Measurements from ENCODE around the gene CFL1.

DNA sequence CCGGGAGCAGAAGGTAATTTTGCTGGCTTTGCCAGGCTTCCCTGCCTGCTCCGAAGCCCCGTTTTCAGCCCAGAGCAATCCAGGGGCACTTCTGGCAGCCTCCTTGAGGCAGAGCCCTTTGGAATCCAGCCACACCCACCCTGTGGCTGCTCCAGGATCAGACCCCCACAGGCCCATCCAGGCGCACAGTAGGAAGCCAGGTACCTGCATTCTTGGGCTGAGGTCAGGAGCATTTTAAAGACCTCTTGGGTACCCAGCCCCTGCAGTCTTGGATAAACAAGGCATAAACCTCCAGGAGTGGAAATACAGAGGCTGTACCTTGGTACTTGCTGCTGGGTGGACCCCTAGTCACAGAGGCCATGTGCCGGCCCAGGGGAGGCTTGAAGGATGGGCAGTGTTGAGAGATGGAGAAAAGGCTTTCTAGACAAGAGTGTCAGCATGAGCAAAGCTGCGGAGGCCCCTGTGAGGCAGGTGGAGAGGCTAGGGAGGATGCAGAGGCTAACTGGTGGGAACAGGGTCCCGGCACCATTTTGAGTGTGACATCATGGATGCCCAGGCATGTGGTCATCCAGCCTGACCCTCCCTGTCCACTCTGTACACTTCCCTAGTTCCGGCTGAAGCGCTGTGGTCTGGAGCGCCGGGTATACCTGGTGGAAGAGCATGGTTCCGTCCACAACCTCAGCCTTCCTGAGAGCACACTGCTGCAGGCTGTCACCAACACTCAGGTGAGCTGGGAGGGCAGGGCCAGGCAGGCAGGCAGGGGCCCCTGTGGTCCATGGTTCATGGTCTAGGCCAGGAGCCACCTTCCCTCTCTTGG lies 6.1 kb upstream of the CFL1 start:
- peak; percentile 22; the same call in 1 of the 2 replicates for TF ChIP-seq POLR2AphosphoS5 (IDR thresholded peaks at IDR 0.05; ENCODE audit: low read depth, low read length)
- TF ChIP-seq CTCF (IDR thresholded peaks at IDR 0.05), result no peak
- TF ChIP-seq, protein P1, sequence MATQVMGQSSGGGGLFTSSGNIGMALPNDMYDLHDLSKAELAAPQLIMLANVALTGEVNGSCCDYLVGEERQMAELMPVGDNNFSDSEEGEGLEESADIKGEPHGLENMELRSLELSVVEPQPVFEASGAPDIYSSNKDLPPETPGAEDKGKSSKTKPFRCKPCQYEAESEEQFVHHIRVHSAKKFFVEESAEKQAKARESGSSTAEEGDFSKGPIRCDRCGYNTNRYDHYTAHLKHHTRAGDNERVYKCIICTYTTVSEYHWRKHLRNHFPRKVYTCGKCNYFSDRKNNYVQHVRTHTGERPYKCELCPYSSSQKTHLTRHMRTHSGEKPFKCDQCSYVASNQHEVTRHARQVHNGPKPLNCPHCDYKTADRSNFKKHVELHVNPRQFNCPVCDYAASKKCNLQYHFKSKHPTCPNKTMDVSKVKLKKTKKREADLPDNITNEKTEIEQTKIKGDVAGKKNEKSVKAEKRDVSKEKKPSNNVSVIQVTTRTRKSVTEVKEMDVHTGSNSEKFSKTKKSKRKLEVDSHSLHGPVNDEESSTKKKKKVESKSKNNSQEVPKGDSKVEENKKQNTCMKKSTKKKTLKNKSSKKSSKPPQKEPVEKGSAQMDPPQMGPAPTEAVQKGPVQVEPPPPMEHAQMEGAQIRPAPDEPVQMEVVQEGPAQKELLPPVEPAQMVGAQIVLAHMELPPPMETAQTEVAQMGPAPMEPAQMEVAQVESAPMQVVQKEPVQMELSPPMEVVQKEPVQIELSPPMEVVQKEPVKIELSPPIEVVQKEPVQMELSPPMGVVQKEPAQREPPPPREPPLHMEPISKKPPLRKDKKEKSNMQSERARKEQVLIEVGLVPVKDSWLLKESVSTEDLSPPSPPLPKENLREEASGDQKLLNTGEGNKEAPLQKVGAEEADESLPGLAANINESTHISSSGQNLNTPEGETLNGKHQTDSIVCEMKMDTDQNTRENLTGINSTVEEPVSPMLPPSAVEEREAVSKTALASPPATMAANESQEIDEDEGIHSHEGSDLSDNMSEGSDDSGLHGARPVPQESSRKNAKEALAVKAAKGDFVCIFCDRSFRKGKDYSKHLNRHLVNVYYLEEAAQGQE (IDR thresholded peaks at IDR 0.05; ENCODE audit: insufficient read depth in 1 of 2, low read depth in 2 of 2, low read length in 1 of 2), result no peak

All from Panc1 (cell line).